Measurements from ENCODE around the gene RPS2.

The RPS2 gene

DNA sequence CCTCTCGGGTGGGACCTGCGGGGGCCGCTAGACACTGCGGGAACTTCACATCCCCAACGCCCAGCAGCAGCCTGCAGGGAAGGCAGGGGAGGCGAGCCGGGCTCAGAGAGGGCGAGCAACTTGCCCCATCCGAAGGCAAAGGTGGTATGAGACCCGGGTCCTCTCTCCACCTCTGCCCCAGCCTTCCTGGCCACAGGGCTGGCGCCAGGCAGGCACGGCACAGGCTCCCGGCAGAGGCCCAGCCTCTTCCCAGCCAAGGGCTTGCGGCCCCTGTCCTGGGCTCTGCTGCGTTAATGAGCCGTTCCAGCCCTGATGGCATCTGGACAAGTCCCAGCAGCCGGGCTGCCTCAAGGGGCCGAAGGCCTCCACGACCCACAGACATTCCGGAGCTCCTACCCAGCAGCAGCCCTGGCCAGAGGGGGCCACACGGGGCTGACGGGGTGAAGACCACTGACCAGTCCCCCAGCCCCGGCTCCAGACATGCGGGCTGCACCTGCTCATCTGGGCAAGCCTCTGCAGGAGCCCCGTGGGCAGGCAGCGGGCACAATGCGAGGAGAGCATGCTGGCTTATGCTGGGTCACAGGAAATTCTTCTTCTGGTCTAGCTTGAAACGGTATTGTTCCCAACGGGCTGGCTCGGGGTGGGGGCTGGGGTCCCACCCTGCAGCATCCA is 45.2 kb downstream of the RPS2 start:
- DNase-seq (ENCODE audit: low read depth, low spot score), result peak; percentile 64

DNA sequence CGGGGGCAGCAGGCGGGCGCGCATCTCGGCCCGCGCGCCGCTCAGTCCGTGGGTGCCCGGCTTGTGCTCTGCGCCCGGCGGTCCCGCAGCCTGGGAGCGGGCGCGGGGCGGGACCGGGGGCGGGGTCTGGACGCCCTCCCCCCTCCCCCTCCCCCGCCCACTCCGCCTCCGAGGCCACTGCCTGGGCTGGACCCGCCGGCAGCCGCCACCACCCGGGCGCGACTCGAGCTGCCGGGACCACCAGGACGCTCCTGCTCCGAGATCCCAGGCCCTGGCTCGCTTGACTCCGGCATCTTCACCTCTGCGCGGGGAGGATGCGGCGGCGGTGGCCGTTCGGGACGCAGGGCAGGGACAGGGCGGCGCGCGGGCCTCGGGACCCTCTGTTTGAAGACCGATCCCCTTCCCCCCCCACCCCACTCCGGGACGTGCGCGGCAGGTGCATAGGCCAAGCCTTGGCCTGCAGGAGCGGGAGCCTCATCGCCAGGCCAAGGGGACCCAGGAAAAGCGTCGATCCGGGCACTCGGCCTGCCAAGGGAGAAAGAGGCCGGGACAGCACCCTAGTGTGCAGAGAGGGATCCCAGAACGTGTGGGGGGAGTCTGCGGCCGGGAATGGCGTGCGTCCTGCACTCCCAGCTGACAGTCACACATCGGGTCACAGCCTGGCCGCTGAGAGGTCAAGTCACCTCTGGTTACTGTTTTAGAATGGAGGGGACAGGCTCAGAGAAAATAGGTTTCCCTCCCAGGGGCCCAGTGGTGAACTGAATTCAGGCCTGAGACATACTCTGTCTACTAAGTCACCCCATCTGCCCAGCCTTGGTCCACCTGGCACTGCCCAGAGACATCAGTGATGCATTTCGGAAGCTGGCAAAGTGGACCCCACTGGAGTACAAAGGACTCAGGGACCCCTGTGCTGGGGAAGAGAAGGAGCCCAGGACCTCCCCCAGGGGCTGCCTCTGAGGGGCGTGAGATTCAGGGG is 46.0 kb downstream of the RPS2 start, which contains the start of gene HS3ST6:
Gene HS3ST6, minus strand, starts transcription at position 65 of the 976 bp plus-strand sequence. CDS start 92 bp downstream, outside the sequence.
- no peak for DNase-seq (ENCODE audit: low read depth, low spot score)

DNA sequence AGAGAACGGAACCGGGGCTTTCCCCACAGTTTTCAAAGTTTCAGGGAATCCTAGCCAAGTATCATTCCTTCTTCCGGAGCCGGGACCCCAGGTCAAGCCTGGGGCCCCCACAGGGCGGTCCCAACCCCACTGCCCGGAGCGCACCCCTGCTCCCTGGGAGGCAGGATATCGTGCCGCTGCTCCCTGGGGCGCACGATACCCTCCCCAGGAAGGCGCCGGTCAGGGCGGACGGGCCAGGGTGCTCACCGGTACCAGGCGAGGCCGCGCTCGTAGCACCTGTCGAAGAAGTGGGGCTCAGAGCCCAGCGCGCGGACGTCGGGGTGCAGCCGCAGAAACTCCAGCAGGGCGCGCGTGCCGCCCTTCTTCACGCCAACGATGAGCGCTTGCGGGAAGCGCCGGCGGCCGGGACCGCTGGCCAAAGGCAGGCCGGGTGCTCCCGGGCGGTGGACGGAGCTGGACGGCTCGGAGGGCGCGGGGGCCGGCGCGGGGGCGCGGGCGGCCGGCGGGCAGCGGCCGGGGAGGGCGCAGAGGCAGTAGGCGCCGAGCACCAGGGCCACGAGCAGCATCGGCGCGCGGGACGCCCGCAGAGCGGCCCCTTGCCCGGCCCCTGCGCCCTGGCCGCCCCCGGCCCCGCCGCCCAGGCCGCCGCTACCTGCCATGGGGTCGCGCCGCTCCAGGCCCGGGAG is 46.8 kb downstream of the RPS2 start:
- DNase-seq (ENCODE audit: low read depth, low spot score), result no peak

DNA sequence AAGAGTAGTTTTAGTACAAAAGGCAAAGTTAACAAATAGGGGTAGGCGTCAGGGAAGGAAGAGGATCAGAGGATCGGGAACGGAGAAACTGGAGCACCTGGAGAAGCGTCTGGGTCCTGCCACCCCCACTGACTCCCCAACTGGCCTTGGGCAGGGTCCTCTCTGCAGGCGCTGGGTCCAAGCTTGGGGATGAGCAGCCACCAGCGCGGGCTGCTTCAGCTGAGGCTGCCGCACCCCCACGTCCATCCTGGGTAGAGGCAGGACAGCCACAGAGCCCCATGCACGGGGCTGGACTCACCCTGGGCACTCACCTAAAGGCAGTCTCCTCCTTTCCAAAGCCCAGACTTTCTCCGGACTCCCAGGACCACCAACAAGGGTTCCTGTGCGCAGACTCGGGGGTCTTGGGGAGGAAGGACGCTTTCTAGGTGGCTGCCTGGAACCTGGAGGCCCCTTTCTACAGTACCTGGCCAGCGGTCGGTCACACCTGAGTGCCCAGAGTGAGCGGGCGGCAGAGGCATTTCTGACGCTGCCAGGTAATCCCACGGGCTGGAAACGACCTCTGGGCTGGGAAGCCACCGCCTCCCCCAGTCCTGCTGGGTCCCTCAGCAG is 47.5 kb downstream of the RPS2 start:
- no peak for DNase-seq (ENCODE audit: low read depth, low spot score)

DNA sequence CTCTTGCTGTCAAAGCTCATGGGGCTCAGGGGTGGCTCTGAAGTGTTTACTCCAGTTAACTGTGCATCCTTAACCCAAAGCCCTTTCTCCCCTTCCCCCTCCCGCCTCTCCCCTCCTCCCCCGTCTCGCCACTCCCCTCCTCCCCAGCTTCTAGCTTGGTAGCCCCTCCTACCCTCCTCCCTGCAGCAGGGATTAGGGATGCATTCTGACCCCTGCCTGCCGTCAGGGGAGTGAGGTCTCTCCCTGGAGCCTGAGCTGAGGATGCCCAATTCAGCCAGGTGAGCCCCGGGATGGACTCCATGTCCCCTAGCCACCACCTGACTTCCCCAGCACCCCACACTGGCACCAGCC is 48.0 kb downstream of the RPS2 start:
- no peak for DNase-seq (ENCODE audit: low read depth, low spot score)

DNA sequence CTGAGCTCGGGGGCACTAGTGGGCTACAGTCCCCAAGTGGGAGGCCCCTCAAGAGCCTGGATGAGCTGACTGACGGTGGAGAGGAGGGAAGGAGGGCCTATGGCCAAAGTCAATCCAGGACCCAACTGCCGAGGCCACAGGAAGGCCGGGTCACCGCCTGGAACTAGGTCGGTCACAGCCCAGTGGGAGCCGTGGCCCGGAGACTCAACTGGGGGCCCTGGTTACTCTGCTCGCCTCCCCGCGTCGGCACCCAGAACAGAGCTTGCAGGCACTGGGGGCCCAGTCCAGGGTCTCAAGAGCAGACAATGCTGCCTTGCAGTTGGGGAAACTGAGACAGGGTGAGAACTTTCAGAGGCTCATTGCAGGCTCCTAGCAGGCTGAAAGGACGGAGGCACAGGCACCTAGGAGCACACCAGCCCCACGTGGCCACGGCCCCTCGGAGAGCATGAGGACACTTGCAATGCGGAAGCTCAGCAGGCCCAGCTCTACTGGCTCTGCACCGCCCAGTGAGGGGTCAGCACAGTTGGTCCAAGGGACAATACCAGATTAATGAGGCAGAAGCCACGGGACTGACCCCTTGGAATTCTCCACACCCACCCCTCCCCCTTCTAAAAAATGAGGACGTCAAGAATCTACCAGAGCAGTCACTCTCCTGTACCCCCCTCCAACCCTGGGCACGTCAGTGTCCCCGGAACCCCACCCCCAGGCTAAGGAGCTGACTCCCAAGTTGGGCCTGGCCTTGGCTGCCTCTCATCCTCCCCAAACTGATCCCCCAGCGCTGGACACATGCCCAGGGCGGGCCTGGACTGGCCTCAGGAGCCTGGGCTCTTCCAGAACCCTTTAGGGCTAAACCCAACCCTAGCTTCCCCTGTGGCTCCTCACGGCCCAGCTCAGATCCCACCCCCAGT is 48.6 kb downstream of the RPS2 start:
- no peak for DNase-seq (ENCODE audit: low read depth, low spot score)

DNA sequence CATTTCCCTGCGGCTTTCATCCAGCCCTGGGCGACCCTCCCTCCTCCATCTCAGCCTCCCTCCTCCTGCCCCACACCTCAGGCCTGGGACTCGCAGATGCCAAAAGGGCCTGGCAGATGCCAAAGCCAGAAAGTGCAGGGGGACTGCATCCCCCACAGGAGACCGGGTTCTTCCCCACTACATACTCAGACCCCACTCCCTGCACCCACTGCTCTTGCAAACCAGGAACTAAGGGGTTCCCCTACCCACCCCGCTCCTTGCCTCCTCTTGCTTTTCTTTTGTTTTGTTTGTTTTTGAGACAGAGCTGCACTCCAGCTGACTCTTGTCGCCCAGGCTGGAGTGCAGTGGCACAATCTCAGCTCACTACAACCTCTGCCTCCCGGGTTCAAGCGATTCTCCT is 49.6 kb downstream of the RPS2 start:
- no peak for DNase-seq (ENCODE audit: low read depth, low spot score)

DNA sequence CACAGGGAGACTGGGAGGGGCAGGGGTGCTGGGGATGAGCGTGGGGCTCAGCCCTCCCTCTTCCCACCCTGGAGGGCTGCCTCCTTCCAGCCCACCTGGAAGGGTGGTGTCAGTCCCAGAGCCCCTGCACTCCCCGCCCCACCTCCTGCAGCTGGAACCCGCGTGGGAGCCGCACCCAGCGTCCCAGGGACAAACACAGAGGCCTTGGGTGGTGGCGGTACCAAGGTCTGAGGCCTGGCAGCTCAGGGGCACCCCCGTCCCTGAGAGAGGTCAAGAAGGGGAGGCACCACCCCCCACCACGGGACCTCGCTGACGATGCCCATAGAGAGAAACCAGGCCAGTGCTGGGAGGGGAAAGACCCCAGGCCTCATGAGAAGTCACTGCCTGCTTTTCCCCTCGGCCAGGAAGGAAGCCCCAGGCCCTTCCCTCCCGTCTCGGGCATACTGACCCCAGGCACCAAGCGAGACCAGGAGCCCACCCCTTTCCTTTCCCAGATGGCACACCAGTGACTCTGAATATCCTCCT is 50.5 kb downstream of the RPS2 start:
- no peak for DNase-seq (ENCODE audit: low read depth, low spot score)

DNA sequence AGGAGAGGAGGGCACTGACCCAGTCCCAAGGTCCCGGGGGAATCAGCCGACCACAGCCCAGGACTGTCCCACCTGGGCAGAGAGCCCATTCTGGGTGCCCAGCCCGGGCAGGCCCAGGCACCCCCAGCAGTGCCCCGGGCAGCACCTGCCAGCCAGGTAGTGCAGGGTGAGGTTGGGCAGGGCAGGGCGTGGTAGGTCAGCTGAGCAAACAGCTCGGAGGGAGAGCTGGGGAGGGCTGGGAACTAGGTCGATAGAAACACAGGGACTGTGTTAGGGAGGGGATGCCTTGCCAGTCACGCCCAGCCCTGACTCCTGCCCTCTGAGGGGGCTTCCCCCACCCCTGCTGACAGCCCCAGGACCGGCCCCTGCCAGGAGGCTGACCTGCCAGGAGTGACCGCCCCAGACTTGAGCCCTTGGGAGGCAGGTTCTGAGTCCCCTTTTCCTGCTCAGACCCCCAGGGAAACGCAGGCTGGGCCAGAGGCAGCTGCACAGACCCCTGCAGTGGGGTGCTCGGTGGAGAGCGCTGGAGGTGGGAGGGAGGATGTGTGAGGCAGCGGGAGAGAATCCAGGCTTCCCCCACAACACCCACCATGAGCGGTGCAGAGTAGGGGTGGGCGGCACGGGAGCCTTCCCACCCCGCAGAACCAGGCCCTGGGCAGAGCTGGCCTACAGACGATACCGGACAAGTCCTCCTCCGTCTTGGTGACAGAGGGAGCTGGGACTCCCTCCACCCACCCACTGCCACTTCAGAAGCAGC is 51.1 kb downstream of the RPS2 start:
- no peak for DNase-seq (ENCODE audit: low read depth, low spot score)

DNA sequence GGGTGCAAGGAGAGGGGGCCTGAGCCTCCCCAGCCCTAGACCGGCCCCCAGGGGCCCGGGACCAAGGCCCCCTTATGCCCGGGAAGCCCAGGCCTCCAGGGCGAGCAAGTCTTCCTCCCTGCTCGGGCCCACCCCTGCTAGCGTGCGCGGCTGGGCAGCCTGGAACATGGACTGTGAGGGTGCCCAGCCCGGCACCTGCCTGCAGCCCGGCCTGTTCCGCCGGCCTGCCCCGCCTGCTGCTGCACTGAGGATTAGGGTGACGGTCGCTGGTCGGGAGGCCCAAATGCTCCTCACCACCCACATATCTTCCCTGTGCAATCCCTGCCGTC is 52.4 kb downstream of the RPS2 start:
- DNase-seq (ENCODE audit: low read depth, low spot score), result no peak

All from ELF-1 (cell line).